Karpas-422 (cell line): Measurements from ENCODE around the gene INS. TPM values are rescaled to one million over a fixed set of nuclear protein-coding genes. Genes with fewer than 3 reads are reported as not detected.
A peak's percentile ranks its signal among the peaks of the same experiment; 100 is the strongest.
"Not testable (repeated sequence)": the region's sequence is repeated elsewhere in the genome, so short reads cannot be mapped to it uniquely, and the experiment has no call there.

ENCODE experiments used
- DNase-seq: peaks from one replicate; pipeline ENCODE4 v3.0.0-alpha.2; 2015
- H2AFZ ChIP-seq: fragments of 200-600 bp; sonication (generic); 2 replicates; pipeline ENCODE4 v1.6.1; 2014; ENCODE audit warnings: antibody characterized with exemption, low read length, mixed read lengths
- H3K27ac ChIP-seq: fragments of 200-600 bp; sonication (generic); 2 replicates; pipeline ENCODE4 v1.5.1; 2014; ENCODE audit warnings: mild to moderate bottlenecking, low read length, moderate library complexity
- H3K27me3 ChIP-seq: fragments of 200-600 bp; sonication (generic); 2 replicates; pipeline ENCODE4 v1.6.1; 2014; ENCODE audit warnings: low read length, mixed read lengths
- H3K36me3 ChIP-seq: fragments of 200-600 bp; sonication (generic); 2 replicates; pipeline ENCODE4 v1.6.1; 2014; ENCODE audit warnings: low read length, mixed read lengths; ENCODE audit not compliant: insufficient read depth
- H3K4me1 ChIP-seq: fragments of 200-600 bp; sonication (generic); 2 replicates; pipeline ENCODE4 v1.6.1; 2014; ENCODE audit warnings: mild to moderate bottlenecking, low read length, mixed read lengths
- H3K4me2 ChIP-seq: fragments of 200-600 bp; sonication (generic); 2 replicates; pipeline ENCODE4 v1.6.1; 2014; ENCODE audit warnings: low read length, low read depth, mild to moderate bottlenecking; ENCODE audit not compliant: poor library complexity, severe bottlenecking
- H3K4me3 ChIP-seq: fragments of 200-600 bp; sonication (generic); 2 replicates; pipeline ENCODE4 v1.5.1; 2014; ENCODE audit warnings: mild to moderate bottlenecking, antibody characterized with exemption, low read length, mixed read lengths
- H3K79me2 ChIP-seq: fragments of 200-600 bp; sonication (generic); 2 replicates; pipeline ENCODE4 v1.6.1; 2014; ENCODE audit warnings: mild to moderate bottlenecking, low read length, mixed read lengths
- H3K9ac ChIP-seq: fragments of 200-600 bp; sonication (generic); 2 replicates; pipeline ENCODE4 v1.6.0; 2014; ENCODE audit warnings: low read length
- H3K9me2 ChIP-seq: fragments of 200-600 bp; sonication (generic), shearing (Covaris generic); replicated peaks from 2 replicates; pipeline ENCODE4 v1.6.0; 2014; ENCODE audit warnings: mild to moderate bottlenecking, low read length, moderate library complexity; ENCODE audit not compliant: insufficient read depth
- H3K9me3 ChIP-seq: fragments of 300-700, 200-600 bp; sonication (generic); 2 replicates; pipeline ENCODE4 v1.6.1; 2014; ENCODE audit warnings: low read length, mixed read lengths
- H4K20me1 ChIP-seq: fragments of 200-600 bp; sonication (generic); 2 replicates; pipeline ENCODE4 v1.6.1; 2014; ENCODE audit warnings: mild to moderate bottlenecking, antibody characterized with exemption, low read length, low read depth; ENCODE audit not compliant: insufficient read depth
- total RNA-seq: library from RNA; depleted of rRNA; stranded (reverse); fragments of >200 nt; shearing (Covaris generic); gene quantifications from 2 replicates; pipeline ENCODE4 v1.2.3, GENCODE V29; 2014; ENCODE audit warnings: low replicate concordance

INS gene
- total RNA-seq, 1 experiment from 2014 or later = not detected

DNA sequence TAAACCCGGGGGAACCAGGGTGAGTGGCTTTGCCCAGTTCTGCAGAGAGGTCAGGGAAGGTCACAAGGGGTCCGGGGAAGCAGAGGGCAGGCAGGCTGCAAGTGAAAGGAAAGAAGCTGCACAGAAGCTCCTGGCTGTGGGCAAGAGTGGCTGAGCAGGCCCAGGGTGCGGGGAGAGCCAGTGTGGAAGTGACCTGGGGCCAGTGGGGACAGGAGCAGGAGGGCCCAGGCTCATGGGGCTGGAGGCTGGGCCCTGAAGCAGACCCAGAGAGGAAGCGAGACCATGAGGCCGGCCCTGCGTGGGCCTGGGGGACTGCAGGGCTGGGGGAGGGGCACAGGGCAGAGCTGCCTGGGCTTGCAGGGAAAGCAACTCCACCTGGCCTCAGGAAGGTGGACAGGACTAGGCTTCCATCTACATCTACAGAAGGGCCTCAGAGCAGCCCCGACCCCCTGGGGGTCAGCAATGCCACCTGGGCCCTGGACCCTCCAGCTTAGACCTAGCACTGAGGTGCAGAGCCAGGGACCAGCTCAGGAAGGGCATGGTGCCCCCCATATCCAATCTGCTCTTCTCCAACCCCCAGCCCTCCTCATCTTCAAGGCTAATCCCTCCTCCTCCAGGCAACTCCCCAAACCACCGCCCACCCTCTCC, 33.4 kb downstream of the INS start:
- Histone ChIP-seq H3K36me3 (no peaks in the 10 kb centered on the region), H2AFZ (no peak overlapping the region), H3K27me3 (no peaks in the 10 kb centered on the region), H3K79me2 (no peaks in the 10 kb centered on the region), H4K20me1 (no peaks in the 10 kb centered on the region), H3K9me2 (no peaks in the 10 kb centered on the region), H3K9ac (no peak overlapping the region), H3K9me3 (no peaks in the 10 kb centered on the region), H3K4me3 (no peak overlapping the region), H3K4me1 (no peaks in the 10 kb centered on the region), H3K4me2 (no peak overlapping the region), H3K27ac (no peak overlapping the region)
- DNase-seq = no peak

DNA sequence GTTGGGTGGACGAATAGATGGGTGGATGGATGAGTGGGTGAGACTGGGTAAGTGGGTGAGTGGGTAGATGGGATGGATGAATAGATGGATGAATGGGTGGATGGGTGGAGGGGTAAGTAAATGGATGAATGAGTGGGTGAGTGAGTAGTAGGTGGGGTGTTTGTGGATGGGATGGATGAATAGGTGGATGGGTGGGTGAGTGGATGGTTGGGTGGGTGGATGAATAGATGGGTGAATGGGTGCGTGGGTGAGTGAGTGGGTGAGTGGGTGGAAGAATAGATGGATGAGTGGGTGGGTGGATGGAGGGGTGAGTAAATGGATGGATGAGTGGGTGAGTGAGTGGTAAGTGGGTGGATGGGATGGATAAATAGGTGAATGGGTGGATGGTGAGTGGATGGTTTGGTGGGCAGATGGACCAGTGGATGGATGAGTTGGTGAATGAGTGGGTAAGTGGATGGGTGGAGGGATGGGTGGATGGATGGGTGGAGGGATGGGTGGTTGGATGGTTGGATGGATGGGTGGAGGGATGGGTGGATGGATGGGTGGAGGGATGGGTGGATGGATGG, 34.4 kb downstream of the INS start:
- Histone ChIP-seq H2AFZ (no peak overlapping the region), H3K9ac (no peak overlapping the region), H3K4me2 (no peak overlapping the region), H3K9me3 (no peaks in the 10 kb centered on the region), H3K27me3 (no peaks in the 10 kb centered on the region), H3K36me3 (no peaks in the 10 kb centered on the region), H3K4me1 (no peaks in the 10 kb centered on the region), H4K20me1 (no peaks in the 10 kb centered on the region), H3K4me3 (no peak overlapping the region), H3K27ac (no peak overlapping the region), H3K79me2 (no peaks in the 10 kb centered on the region), H3K9me2 (no peaks in the 10 kb centered on the region)
- no peak for DNase-seq

DNA sequence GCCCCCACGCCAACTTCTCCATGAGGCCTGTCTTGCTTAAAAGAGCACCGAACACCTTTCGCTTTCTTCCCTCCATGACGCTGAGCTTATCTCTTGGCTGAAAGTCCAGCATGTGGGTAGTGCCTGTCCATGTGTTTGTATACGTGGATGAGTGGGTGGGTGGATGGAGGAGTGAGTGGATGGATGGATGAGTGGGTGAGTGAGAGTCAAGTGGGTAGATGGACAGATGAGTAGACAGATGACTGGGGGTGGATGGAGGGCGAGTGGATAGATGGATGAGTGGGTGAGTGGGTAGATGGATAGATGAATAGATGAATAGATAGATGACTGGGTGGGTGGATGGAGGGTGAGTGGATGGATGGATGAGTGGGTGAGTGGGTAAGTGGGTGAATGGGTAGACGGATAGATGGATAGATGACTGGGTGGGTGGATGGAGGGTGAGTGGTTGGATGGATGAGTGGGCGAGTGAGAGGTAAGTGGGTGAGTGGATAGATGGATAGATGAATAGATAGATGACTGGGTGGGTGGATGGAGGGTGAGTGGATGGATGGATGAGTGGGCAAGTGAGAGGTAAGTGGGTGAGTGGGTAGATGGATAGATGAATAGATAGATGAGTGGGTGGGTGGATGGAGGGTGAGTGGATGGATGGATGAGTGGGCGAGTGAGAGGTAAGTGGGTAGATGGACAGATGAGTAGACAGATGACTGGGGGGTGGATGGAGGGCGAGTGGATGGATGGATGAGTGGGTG, 36.1 kb downstream of the INS start:
- not testable (repeated sequence) for H4K20me1 ChIP-seq, H3K9me2 ChIP-seq, H3K27me3 ChIP-seq, H3K79me2 ChIP-seq, H3K9me3 ChIP-seq, H3K4me3 ChIP-seq, H3K27ac ChIP-seq, H3K4me1 ChIP-seq, DNase-seq, H3K36me3 ChIP-seq, H2AFZ ChIP-seq, H3K4me2 ChIP-seq, H3K9ac ChIP-seq

DNA sequence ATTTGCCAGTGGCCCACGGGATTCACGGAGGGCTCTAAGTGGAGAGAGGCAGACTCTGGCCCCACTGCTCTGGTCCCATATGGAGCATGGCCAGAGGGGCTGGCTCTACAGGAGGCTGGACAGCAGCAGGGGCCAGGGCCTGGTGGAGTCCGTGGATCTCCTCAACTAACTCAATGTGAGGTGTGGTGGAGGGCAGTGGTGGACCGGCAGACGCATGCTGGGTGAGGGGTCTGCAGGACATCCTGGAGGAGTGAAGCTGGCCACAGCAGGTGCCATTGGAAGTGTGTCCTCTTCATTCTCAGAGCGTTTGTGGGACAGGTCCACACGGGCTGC, 37.4 kb downstream of the INS start:
- H3K9ac ChIP-seq = no peak overlapping the region
- H3K9me2 ChIP-seq = no peaks in the 10 kb centered on the region
- H3K36me3 ChIP-seq = no peaks in the 10 kb centered on the region
- H2AFZ ChIP-seq = no peak overlapping the region
- no peak overlapping the region for H3K4me3 ChIP-seq
- DNase-seq = no peak
- H3K4me1 ChIP-seq = no peaks in the 10 kb centered on the region
- H3K79me2 ChIP-seq = no peaks in the 10 kb centered on the region
- no peaks in the 10 kb centered on the region; the same call in 1 of the 2 replicates for H3K27me3 ChIP-seq
- H3K27ac ChIP-seq = no peak overlapping the region
- H3K9me3 ChIP-seq = no peaks in the 10 kb centered on the region
- no peak overlapping the region for H3K4me2 ChIP-seq
- no peaks in the 10 kb centered on the region for H4K20me1 ChIP-seq

DNA sequence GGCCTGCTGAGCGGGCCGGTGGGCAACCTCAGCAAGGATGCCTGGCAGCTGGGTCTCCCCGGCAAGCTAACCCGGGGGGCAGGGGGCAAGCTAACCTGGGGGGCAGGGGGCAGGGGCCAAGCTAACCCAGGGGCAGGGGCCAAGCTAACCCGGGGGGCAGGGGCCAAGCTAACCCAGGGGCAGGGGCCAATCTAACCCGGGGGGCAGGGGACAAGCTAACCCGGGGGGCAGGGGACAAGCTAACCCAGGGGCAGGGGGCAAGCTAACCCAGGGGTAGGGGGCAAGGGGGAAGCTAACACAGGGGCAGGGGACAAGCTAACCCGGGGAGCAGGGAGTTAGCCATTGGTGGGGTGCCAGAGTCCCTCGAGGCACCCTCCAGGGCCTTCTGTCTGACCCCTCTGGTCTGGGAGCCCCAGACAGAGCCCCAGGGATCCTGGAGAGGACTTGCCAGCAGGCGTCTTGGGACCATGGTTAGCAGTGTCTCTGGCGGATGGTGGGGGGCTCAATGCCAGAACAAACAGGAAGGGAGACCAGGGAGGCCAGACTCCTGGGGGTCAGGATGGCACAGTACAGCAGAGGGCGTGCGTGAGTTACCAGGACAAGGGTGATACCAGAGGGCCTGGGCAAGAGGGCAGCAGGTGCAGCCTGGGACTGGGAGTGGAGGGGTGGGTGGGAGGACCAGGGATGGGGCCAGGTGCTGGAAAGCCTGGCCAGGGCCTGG, 37.9 kb downstream of the INS start:
- no peaks in the 10 kb centered on the region for H4K20me1 ChIP-seq
- no peak overlapping the region for H3K27ac ChIP-seq
- no peaks in the 10 kb centered on the region for H3K79me2 ChIP-seq
- H3K4me2 ChIP-seq = no peak overlapping the region
- no peak overlapping the region for H2AFZ ChIP-seq
- H3K36me3 ChIP-seq = no peaks in the 10 kb centered on the region
- no peaks in the 10 kb centered on the region for H3K9me2 ChIP-seq
- no peaks in the 10 kb centered on the region for H3K4me1 ChIP-seq
- peak; percentile 68 for DNase-seq
- no peak overlapping the region for H3K9ac ChIP-seq
- H3K4me3 ChIP-seq = no peak overlapping the region
- H3K27me3 ChIP-seq = no peaks in the 10 kb centered on the region; the same call in 1 of the 2 replicates
- no peaks in the 10 kb centered on the region for H3K9me3 ChIP-seq

DNA sequence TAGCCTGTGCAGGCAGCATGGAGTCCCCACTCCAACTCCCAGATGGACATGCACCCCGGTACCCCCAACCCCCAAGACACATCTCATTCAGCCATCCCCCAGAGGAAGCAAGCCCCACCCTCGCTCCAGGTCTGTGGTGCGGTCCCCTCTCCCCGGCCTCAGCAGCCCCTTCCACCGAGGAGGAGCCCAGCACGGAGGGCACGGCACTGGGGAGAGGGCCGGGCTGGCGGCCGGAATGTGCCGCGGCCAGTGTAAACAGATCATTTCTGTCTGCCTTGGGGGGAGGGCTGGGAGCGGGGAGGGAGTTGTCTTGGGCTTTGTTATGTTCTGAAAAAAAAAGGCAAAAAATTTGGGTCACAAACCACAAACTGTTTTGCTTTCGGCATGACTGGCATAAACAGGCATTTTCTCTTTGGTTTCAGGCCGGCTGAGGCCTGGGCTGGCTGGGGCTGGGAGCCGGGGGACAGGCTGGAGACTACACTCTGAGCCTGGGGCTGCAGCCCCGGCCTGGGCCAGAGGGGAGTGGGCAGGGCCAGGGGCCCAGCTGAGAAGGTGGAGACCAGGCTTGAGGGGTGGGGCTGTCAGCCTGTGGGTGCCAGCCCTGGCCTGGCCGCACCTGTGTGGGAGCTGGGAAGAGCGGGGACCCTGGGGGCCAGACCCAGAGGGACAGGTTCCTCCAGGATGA, 38.6 kb downstream of the INS start:
- Histone ChIP-seq H3K36me3 (no peaks in the 10 kb centered on the region), H3K9me2 (no peaks in the 10 kb centered on the region), H3K4me1 (no peaks in the 10 kb centered on the region), H3K79me2 (no peaks in the 10 kb centered on the region), H2AFZ (no peak overlapping the region), H3K27me3 (no peaks in the 10 kb centered on the region; the same call in 1 of the 2 replicates), H3K4me2 (no peak overlapping the region), H4K20me1 (no peaks in the 10 kb centered on the region), H3K9me3 (no peaks in the 10 kb centered on the region), H3K9ac (no peak overlapping the region), H3K27ac (no peak overlapping the region), H3K4me3 (no peak overlapping the region)
- DNase-seq = no peak

DNA sequence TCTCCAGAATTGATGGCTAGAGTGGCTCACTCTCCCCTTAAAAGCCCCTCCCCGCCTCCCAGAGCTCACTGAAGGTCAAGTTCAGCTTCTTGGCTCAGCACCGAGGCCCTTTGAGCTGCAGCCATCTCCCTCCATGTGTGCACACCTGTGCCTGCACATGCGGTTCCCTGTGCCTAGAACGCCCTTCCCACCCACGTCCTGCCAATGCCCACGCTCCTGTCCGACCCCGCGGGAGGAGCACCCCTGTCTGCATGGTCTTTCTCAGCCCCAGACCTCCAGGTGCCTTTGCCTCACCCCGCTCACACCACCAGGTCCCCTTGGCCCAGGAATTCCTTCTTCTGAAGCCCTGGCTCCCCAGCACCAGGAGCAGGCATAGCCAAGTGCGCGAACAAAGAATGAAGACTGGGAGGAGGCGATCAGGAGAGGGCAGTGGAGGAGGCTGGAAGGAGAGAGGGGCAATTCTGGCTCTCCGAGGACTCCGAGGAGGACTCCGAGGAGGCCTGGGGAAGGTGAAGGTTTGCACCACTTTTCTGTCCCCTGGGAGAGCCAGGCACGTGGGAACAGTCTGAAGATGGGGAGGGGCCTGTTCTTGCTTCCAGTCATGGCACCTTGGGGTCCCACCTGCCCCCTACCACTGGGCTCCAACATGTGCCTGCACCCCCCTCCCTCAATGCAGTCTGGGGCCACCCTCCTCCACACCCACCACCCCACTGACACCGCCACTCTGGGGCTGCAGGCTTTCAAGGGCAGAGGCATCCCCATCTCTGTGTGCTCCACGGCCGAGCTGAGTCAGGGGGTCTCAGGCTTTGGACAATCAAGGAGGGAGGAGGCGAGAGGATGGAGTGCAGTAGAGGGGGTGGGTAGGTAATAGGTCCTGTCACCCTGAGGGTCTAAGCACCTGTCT, 39.5 kb downstream of the INS start:
- no peak overlapping the region for H3K4me3 ChIP-seq
- H3K9me3 ChIP-seq = no peaks in the 10 kb centered on the region
- no peak overlapping the region for H3K9ac ChIP-seq
- H3K27me3 ChIP-seq = no peaks in the 10 kb centered on the region; the same call in 1 of the 2 replicates
- no peak overlapping the region for H3K4me2 ChIP-seq
- H3K27ac ChIP-seq = no peak overlapping the region
- no peak for DNase-seq
- H4K20me1 ChIP-seq = no peaks in the 10 kb centered on the region
- no peaks in the 10 kb centered on the region for H3K79me2 ChIP-seq
- H3K36me3 ChIP-seq = no peaks in the 10 kb centered on the region
- H2AFZ ChIP-seq = no peak overlapping the region
- no peaks in the 10 kb centered on the region for H3K9me2 ChIP-seq
- no peaks in the 10 kb centered on the region for H3K4me1 ChIP-seq
